Activated CD8-positive, alpha-beta memory T cell treated with anti-CD3 and anti-CD28 coated beads, Interleukin-2, amount 50 U/mL, for 24 hours (primary cell): ENCODE results near the gene ZNF667.

Experiments used
- DNase-seq: peaks from one replicate; pipeline ENCODE4 v3.0.0-alpha.2; 2020; ENCODE audit errors: extremely low read depth

The ZNF667 gene

GRCh38 chr19:56476651-56477428 lies at the start of gene ZNF667:
ZNF667 (minus strand) TSS chr19:56477345; CDS start chr19:56462370, 14,975 bp downstream.
- DNase-seq: no peak

- no peak for DNase-seq
Measured at GRCh38 chr19:56525214-56525860, 48.2 kb upstream of the ZNF667 start.

GRCh38 chr19:56508290-56508778 lies 31.2 kb upstream of the ZNF667 start:
- no peak for DNase-seq

- peak; percentile 58 for DNase-seq
Measured at GRCh38 chr19:56507446-56508289, 30.5 kb upstream of the ZNF667 start, which contains the start of gene ZNF471. ZNF471 (plus strand) TSS chr19:56507855; CDS start chr19:56511572, 3,717 bp downstream.

- DNase-seq: no peak
Measured at GRCh38 chr19:56504581-56504980, 27.4 kb upstream of the ZNF667 start.

GRCh38 chr19:56491399-56491798 lies 14.3 kb upstream of the ZNF667 start:
- DNase-seq: no peak

- peak; percentile 36 for DNase-seq
Measured at GRCh38 chr19:56477429-56478338, 539 bp upstream of the ZNF667 start.

- no peak for DNase-seq
Measured at GRCh38 chr19:56476093-56476492, 1.1 kb downstream of the ZNF667 start.

- DNase-seq: no peak
Measured at GRCh38 chr19:56474308-56474707, 2.8 kb downstream of the ZNF667 start.

GRCh38 chr19:56441206-56441792 lies 35.8 kb downstream of the ZNF667 start:
- DNase-seq: no peak

- DNase-seq: no peak
Measured at GRCh38 chr19:56423985-56424353, 53.2 kb downstream of the ZNF667 start.

- no peak for DNase-seq
Measured at GRCh38 chr19:56423276-56423984, 53.7 kb downstream of the ZNF667 start.

GRCh38 chr19:56405062-56405461 lies 72.1 kb downstream of the ZNF667 start:
- DNase-seq: no peak

GRCh38 chr19:56404705-56405056 lies 72.5 kb downstream of the ZNF667 start:
- DNase-seq: no peak

- DNase-seq: peak; percentile 75
Measured at GRCh38 chr19:56403764-56404704, 73.1 kb downstream of the ZNF667 start, which contains the start of gene ZNF583. ZNF583 (plus strand) TSS chr19:56404332; CDS start chr19:56407115, 2,783 bp downstream.

- no peak for DNase-seq
Measured at GRCh38 chr19:56403261-56403660, 73.9 kb downstream of the ZNF667 start.

- DNase-seq: no peak
Measured at GRCh38 chr19:56400485-56400884, 76.7 kb downstream of the ZNF667 start.

GRCh38 chr19:56398809-56399208 lies 78.3 kb downstream of the ZNF667 start:
- DNase-seq: no peak
